ENCODE measurements around the gene ELF2.
A peak's percentile ranks its signal among the peaks of the same experiment; 100 is the strongest.

The ELF2 gene

DNA sequence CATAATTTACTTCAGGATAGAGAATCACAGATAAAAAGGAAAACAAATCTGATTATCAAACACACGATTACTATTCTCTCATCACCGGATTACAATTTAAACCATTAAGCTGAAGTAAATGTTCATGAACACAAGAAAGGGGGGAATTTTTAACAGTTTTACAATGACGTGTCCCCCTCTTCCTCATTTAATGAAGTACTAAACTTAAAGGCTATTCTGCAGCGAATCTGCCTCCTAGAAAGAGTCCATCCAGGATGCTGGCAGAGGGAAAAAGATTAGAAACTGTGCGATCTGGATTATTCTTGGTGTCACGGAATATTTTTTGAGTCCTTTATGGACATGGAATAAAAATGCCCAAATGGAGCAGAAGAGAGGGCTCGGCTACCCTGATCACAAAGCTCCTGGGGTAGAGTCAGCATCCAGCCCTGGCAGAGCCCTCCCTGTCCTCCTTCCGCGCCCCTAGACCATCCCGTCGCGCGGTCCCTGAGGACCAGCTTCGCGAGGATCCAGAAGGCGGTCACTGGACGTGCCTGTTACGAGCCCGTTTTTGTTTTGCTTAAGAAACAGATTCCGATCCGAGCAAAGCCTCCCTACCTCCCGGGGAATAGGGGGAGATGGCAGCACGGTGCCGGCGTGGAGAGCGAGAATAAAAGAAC lies 1.2 kb downstream of the ELF2 start:
- TF ChIP-seq, protein P1, sequence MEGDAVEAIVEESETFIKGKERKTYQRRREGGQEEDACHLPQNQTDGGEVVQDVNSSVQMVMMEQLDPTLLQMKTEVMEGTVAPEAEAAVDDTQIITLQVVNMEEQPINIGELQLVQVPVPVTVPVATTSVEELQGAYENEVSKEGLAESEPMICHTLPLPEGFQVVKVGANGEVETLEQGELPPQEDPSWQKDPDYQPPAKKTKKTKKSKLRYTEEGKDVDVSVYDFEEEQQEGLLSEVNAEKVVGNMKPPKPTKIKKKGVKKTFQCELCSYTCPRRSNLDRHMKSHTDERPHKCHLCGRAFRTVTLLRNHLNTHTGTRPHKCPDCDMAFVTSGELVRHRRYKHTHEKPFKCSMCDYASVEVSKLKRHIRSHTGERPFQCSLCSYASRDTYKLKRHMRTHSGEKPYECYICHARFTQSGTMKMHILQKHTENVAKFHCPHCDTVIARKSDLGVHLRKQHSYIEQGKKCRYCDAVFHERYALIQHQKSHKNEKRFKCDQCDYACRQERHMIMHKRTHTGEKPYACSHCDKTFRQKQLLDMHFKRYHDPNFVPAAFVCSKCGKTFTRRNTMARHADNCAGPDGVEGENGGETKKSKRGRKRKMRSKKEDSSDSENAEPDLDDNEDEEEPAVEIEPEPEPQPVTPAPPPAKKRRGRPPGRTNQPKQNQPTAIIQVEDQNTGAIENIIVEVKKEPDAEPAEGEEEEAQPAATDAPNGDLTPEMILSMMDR (conservative IDR thresholded peaks at IDR 0.05; ENCODE audit: low read depth, low read length): no peak
- Histone ChIP-seq H3K4me1 (ENCODE audit: low read depth, poor library complexity, severe bottlenecking) (peaks cover 45% of the 10 kb centered on the region), H3K36me3 (ENCODE audit: insufficient read depth) (no peaks in the 10 kb centered on the region), H3K4me2 (peak overlapping the region; percentile 85), H4K20me1 (ENCODE audit: insufficient read depth) (peaks cover 21% of the 10 kb centered on the region; the same call in 1 of the 2 replicates), H3K27ac (peak overlapping the region; percentile 96), H3K4me3 (IDR thresholded peaks at IDR 0.05; ENCODE audit: insufficient read depth, low read depth, low read length) (peak overlapping the region; percentile 24), H3K9ac (peak overlapping the region; percentile 86; the same call in 1 of the 2 replicates), H3K27me3 (ENCODE audit: insufficient read depth, low read depth) (no peaks in the 10 kb centered on the region), H3K79me2 (ENCODE audit: insufficient read depth, low read depth) (peaks cover 53% of the 10 kb centered on the region), H2AFZ (ENCODE audit: low read depth) (peak overlapping the region; percentile 60; the same call in 1 of the 2 replicates)

DNA sequence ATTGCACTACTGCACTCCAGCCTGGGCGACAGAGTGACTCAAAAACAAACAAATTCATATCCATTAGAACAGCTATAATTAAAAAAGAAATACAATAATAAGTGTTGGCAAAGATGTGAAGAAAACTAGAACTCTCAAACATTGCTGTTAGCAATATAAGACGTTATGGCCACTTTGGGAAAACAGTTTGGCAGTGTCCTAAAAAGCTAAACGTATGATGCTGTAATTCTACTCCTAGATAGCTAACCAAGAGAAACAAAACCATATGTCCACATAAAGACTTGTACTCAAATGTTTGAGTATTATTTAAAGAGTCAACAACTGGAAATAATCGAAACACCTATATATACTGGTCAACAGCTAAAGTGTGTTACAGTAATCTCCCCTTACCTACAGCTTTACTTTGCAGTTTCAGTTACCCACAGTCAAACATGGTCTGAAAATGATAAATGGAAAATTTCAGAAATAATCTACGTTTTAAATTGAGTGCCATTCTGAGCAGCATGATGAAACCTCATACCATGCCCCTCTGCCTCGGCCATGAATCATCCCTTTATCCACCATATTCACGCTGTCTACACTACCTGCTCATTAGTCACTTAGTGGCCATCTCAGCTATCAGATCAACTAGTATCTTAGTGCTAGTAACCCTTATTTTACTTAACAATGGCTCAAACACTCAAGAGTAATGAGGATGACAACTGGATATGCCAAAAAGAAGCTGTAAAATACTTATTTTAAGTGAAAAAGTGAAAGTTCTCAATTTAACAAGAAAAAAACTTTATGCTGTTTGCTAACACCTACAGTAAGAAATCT lies 4.9 kb downstream of the ELF2 start:
- H3K27me3 ChIP-seq (ENCODE audit: insufficient read depth, low read depth): no peaks in the 10 kb centered on the region
- no peak overlapping the region for H3K9ac ChIP-seq
- H3K4me2 ChIP-seq: no peak overlapping the region
- no peaks in the 10 kb centered on the region for H3K36me3 ChIP-seq (ENCODE audit: insufficient read depth)
- H3K27ac ChIP-seq: no peak overlapping the region
- TF ChIP-seq, protein P1 (conservative IDR thresholded peaks at IDR 0.05; ENCODE audit: low read depth, low read length): no peak
- no peak overlapping the region for H2AFZ ChIP-seq (ENCODE audit: low read depth)
- H3K4me3 ChIP-seq (IDR thresholded peaks at IDR 0.05; ENCODE audit: insufficient read depth, low read depth, low read length): no peak overlapping the region
- peaks cover 28% of the 10 kb centered on the region; the same call in 1 of the 2 replicates for H4K20me1 ChIP-seq (ENCODE audit: insufficient read depth)
- peaks cover 90% of the 10 kb centered on the region for H3K79me2 ChIP-seq (ENCODE audit: insufficient read depth, low read depth)
- peaks cover 49% of the 10 kb centered on the region for H3K4me1 ChIP-seq (ENCODE audit: low read depth, poor library complexity, severe bottlenecking)

DNA sequence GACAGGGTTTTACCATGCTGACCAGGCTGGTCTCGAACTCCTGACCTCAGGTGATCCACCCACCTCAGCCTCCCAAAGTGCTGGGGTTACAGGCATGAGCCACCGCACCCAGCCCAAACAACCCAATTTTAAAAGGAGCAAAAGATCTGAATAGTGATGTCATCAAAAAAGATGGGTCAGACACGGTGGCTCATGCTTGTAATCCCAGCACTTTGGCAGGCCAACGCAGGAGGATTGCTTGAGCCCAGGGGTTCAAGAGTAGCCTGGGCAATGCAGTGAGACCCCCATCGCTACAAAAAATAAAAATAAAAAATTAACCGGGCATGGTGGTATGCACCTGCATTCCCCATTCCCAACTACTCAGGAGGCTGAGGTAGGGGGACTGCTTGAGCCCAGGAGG lies 6.1 kb downstream of the ELF2 start:
- peaks cover 55% of the 10 kb centered on the region for H3K4me1 ChIP-seq (ENCODE audit: low read depth, poor library complexity, severe bottlenecking)

DNA sequence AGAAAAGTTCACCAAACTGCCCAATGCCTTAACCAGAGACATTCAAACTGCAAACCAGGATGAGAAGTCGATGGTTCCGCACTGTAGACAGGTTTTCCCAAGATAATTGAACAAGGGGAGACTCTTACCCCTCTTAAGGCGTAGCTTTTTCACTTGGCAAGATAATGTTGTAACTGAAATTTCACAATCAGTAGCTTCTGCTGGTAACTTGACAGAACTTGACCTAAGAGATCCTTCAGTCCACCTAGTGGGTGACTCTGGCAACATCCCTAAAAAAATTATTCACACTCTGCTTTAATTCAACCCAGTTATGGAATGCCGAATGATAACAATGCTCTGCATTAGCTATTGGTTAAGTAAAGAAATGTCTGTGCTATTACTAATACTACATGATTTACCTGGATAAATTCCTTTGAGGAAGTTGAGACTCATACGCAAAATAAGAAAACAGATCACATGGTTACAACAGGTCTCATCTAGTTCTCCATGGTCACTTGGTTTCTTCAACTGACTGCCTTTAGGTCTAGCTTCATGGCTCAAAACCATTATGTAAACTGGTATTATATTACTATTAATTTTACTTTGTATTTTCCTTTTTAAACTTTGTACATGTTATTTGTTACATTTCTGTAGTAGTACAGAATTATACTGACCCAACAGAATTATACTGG lies 9.1 kb downstream of the ELF2 start:
- TF ChIP-seq, protein P1 (conservative IDR thresholded peaks at IDR 0.05; ENCODE audit: low read depth, low read length): peak; percentile 74
- no peak overlapping the region for H2AFZ ChIP-seq (ENCODE audit: low read depth)
- H3K36me3 ChIP-seq (ENCODE audit: insufficient read depth): no peaks in the 10 kb centered on the region
- no peak overlapping the region for H3K27ac ChIP-seq
- no peak overlapping the region for H3K9ac ChIP-seq
- H3K4me2 ChIP-seq: no peak overlapping the region
- no peaks in the 10 kb centered on the region for H3K27me3 ChIP-seq (ENCODE audit: insufficient read depth, low read depth)
- peaks cover 17% of the 10 kb centered on the region; the same call in 1 of the 2 replicates for H4K20me1 ChIP-seq (ENCODE audit: insufficient read depth)
- H3K4me1 ChIP-seq (ENCODE audit: low read depth, poor library complexity, severe bottlenecking): peaks cover 48% of the 10 kb centered on the region
- H3K79me2 ChIP-seq (ENCODE audit: insufficient read depth, low read depth): peaks cover 95% of the 10 kb centered on the region
- no peak overlapping the region for H3K4me3 ChIP-seq (IDR thresholded peaks at IDR 0.05; ENCODE audit: insufficient read depth, low read depth, low read length)

More for the DNA sequence above, 6.1 kb downstream of the ELF2 start:
- no peak overlapping the region for H3K9ac ChIP-seq
- H3K27ac ChIP-seq: no peak overlapping the region
- no peaks in the 10 kb centered on the region for H3K27me3 ChIP-seq (ENCODE audit: insufficient read depth, low read depth)
- TF ChIP-seq, protein P1 (conservative IDR thresholded peaks at IDR 0.05; ENCODE audit: low read depth, low read length): no peak
- H3K79me2 ChIP-seq (ENCODE audit: insufficient read depth, low read depth): peaks cover 100% of the 10 kb centered on the region
- no peak overlapping the region for H3K4me2 ChIP-seq
- no peaks in the 10 kb centered on the region for H3K36me3 ChIP-seq (ENCODE audit: insufficient read depth)
- H2AFZ ChIP-seq (ENCODE audit: low read depth): no peak overlapping the region
- H3K4me3 ChIP-seq (IDR thresholded peaks at IDR 0.05; ENCODE audit: insufficient read depth, low read depth, low read length): no peak overlapping the region
- H4K20me1 ChIP-seq (ENCODE audit: insufficient read depth): peaks cover 28% of the 10 kb centered on the region; the same call in 1 of the 2 replicates

All from KMS-11 (cell line).